Measurements from ENCODE around the gene SBNO2. TPM values are rescaled to one million over a fixed set of nuclear protein-coding genes. Genes with fewer than 3 reads are reported as not detected.

The SBNO2 gene
- total RNA-seq, 1 experiment from 2014 or later: 51.8 TPM

DNA sequence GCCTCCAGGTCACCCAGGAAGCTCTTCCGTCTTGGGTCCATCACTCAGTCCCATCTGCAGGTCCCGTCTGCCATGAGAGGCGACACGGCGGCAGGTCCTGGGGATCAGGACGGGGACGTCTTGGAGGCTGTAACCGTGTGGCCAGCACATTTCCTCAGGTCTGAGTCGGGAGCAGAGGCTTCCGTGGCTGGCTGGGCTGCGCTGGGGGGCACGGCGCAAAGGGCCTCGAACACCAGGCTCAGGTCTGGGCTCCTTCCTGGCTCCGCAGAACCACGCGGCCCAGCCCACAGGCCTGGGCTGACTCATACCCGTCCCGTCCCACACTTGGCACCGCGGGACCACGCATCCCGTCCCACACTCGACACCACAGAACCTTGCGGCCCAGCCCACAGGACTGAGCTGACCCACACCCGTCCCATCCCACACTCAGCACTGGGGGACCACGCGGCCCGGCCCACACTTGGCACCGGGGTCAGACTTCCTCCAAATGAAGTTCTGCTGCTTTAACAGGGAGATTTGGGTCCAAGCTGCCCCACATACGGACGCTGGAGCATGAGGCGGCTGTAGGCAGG is 30.2 kb downstream of the SBNO2 start:
- Histone ChIP-seq H3K4me3 (ENCODE audit: low read depth, low read length, poor library complexity, severe bottlenecking) (no peak overlapping the region), H3K9me3 (ENCODE audit: low read depth, low read length, poor library complexity, severe bottlenecking) (no peaks in the 10 kb centered on the region), H3K27me3 (replicated peaks; ENCODE audit: insufficient read depth, low read depth, low read length, poor library complexity) (no peaks in the 10 kb centered on the region), H3K36me3 (ENCODE audit: insufficient read depth, low read length, poor library complexity, severe bottlenecking) (no peaks in the 10 kb centered on the region), H3K27ac (ENCODE audit: low read depth, low read length, poor library complexity, severe bottlenecking) (no peak overlapping the region), H3K4me1 (ENCODE audit: insufficient read depth, low read length, poor library complexity, severe bottlenecking) (no peaks in the 10 kb centered on the region)
- TF ChIP-seq EZH2 (IDR thresholded peaks at IDR 0.05; ENCODE audit: borderline replicate concordance, low read depth, low read length, poor library complexity, severe bottlenecking) (no peak), CTCF (conservative IDR thresholded peaks at IDR 0.05; ENCODE audit: low read depth, low read length) (no peak)
- DNase-seq (ENCODE audit: low spot score): no peak
- POLR2A ChIA-PET (ENCODE audit: low non-redundant PET): no interaction called here
- no TSS peak for BruUV-seq (replicated peaks)
- intact Hi-C loops (cut with micrococcal nuclease; ENCODE audit: unreplicated experiment): no loop called here
- CTCF ChIA-PET: no interaction called here

DNA sequence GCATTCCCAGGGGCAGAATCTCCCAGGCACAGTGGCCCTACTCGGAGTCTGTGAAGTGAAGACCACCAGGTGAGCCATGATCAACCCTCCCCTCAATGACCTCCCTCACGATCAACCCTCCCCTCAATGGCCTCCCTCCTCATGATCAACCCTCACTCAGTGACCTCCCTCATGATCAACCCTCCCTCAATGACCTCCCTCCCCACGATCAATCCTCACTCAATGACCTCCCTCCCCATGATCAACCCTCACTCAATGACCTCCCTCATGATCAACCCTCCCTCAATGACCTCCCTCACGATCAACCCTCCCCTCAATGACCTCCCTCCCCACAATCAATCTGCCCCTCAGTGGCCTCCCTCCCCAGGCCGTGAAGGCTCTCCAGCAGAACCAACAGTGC is 32.1 kb downstream of the SBNO2 start:
- ChIA-PET POLR2A (ENCODE audit: low non-redundant PET) (no interaction called here), CTCF (no interaction called here)
- Histone ChIP-seq H3K27ac (ENCODE audit: low read depth, low read length, poor library complexity, severe bottlenecking) (no peak overlapping the region), H3K4me3 (ENCODE audit: low read depth, low read length, poor library complexity, severe bottlenecking) (no peak overlapping the region), H3K36me3 (ENCODE audit: insufficient read depth, low read length, poor library complexity, severe bottlenecking) (no peaks in the 10 kb centered on the region), H3K9me3 (ENCODE audit: low read depth, low read length, poor library complexity, severe bottlenecking) (no peaks in the 10 kb centered on the region), H3K27me3 (replicated peaks; ENCODE audit: insufficient read depth, low read depth, low read length, poor library complexity) (no peaks in the 10 kb centered on the region), H3K4me1 (ENCODE audit: insufficient read depth, low read length, poor library complexity, severe bottlenecking) (no peaks in the 10 kb centered on the region)
- BruUV-seq (replicated peaks): no TSS peak
- intact Hi-C loops (cut with micrococcal nuclease; ENCODE audit: unreplicated experiment): no loop called here
- no peak for DNase-seq (ENCODE audit: low spot score)
- no peak for TF ChIP-seq CTCF (conservative IDR thresholded peaks at IDR 0.05; ENCODE audit: low read depth, low read length)
- no peak for TF ChIP-seq EZH2 (IDR thresholded peaks at IDR 0.05; ENCODE audit: borderline replicate concordance, low read depth, low read length, poor library complexity, severe bottlenecking)

- intact Hi-C loops (cut with micrococcal nuclease; ENCODE audit: unreplicated experiment): no loop called here
- H3K9me3 ChIP-seq (ENCODE audit: low read depth, low read length, poor library complexity, severe bottlenecking): no peaks in the 10 kb centered on the region
- TF ChIP-seq EZH2 (IDR thresholded peaks at IDR 0.05; ENCODE audit: borderline replicate concordance, low read depth, low read length, poor library complexity, severe bottlenecking): no peak
- TF ChIP-seq CTCF (conservative IDR thresholded peaks at IDR 0.05; ENCODE audit: low read depth, low read length): no peak
- CTCF ChIA-PET: no interaction called here
- no peak for DNase-seq (ENCODE audit: low spot score)
- H3K4me3 ChIP-seq (ENCODE audit: low read depth, low read length, poor library complexity, severe bottlenecking): no peak overlapping the region
- BruUV-seq (replicated peaks): no TSS peak
- no peak overlapping the region for H3K27ac ChIP-seq (ENCODE audit: low read depth, low read length, poor library complexity, severe bottlenecking)
- no peaks in the 10 kb centered on the region for H3K36me3 ChIP-seq (ENCODE audit: insufficient read depth, low read length, poor library complexity, severe bottlenecking)
- POLR2A ChIA-PET (ENCODE audit: low non-redundant PET): interaction anchor here (0.6 kb wide), 1 partner anchor 130 kb away, joined by 3 read pairs; no protein-coding TSS in a partner anchor
- no peaks in the 10 kb centered on the region for H3K27me3 ChIP-seq (replicated peaks; ENCODE audit: insufficient read depth, low read depth, low read length, poor library complexity)
- no peaks in the 10 kb centered on the region for H3K4me1 ChIP-seq (ENCODE audit: insufficient read depth, low read length, poor library complexity, severe bottlenecking)
These were observed 33.6 kb downstream of the SBNO2 start for GRCh38 chr19:1140272-1141027.
